Measurements from ENCODE around the gene MIDN.

- TF ChIP-seq CTCF (conservative IDR thresholded peaks at IDR 0.05) (no peak), ZFX (IDR thresholded peaks at IDR 0.05) (no peak)
These were observed 51.4 kb downstream of the MIDN start for GRCh38 chr19:1299801-1300200.
